SH-SY5Y (cell line): ENCODE data around the gene PEX7.

Experiments
- GATA2 ChIP-seq: IDR thresholded peaks from 2 replicates; pipeline ENCODE4 v1.6.1; 2011; ENCODE audit warnings: mild to moderate bottlenecking, low read depth, low read length
- GATA3 ChIP-seq: IDR thresholded peaks from 2 replicates; pipeline ENCODE4 v1.6.1; 2011; ENCODE audit warnings: low read depth, mild to moderate bottlenecking, low read length, moderate library complexity

GRCh38 chr6:136790411-136791295 is 31.7 kb upstream of the PEX7 start:
- TF ChIP-seq GATA2 = no peak
- TF ChIP-seq GATA3 = no peak
